H9 (cell line): Measurements from ENCODE around the gene ASTN2. TPM values are rescaled to one million over a fixed set of nuclear protein-coding genes. Genes with fewer than 3 reads are reported as not detected.
A peak's percentile ranks its signal among the peaks of the same experiment; 100 is the strongest.

Experiments
- DNase-seq: peaks from one replicate; pipeline ENCODE4 v3.0.0-alpha.2; 2017
- H2AFZ ChIP-seq: one replicate; pipeline ENCODE4 v1.6.1; 2013; ENCODE audit warnings: mild to moderate bottlenecking, low read length, control low read depth, moderate library complexity
- H2AK5ac ChIP-seq: 2 replicates; pipeline ENCODE4 v1.6.1; 2013; ENCODE audit warnings: low read length, control low read depth, mixed read lengths; ENCODE audit not compliant: insufficient read length
- H2BK120ac ChIP-seq: one replicate; pipeline ENCODE4 v1.6.1; 2013; ENCODE audit warnings: low read depth, mild to moderate bottlenecking, low read length, control low read depth, inconsistent platforms; ENCODE audit not compliant: poor library complexity, severe bottlenecking
- H2BK12ac ChIP-seq: 2 replicates; pipeline ENCODE4 v1.6.1; 2013; ENCODE audit warnings: low read length, control low read depth, mixed read lengths, low read depth; ENCODE audit not compliant: insufficient read length
- H2BK15ac ChIP-seq: 2 replicates; pipeline ENCODE4 v1.6.1; 2013; ENCODE audit warnings: low read depth, low read length, control low read depth
- H2BK20ac ChIP-seq: one replicate; pipeline ENCODE4 v1.6.1; 2013; ENCODE audit warnings: low read depth, mild to moderate bottlenecking, low read length, control low read depth, inconsistent platforms; ENCODE audit not compliant: poor library complexity, severe bottlenecking
- H2BK5ac ChIP-seq: 2 replicates; pipeline ENCODE4 v1.6.1; 2013; ENCODE audit warnings: low read length, control low read depth, mixed read lengths; ENCODE audit not compliant: insufficient read length
- H3K14ac ChIP-seq: 2 replicates; pipeline ENCODE4 v1.6.1; 2013; ENCODE audit warnings: low read length, control low read depth; ENCODE audit not compliant: insufficient read depth
- H3K18ac ChIP-seq: 2 replicates; pipeline ENCODE4 v1.6.1; 2013; ENCODE audit warnings: low read depth, mild to moderate bottlenecking, mixed read lengths, low read length, control low read depth; ENCODE audit not compliant: insufficient read length
- H3K23ac ChIP-seq: 2 replicates; pipeline ENCODE4 v1.6.1; 2013; ENCODE audit warnings: low read length, control low read depth, mixed read lengths, low read depth; ENCODE audit not compliant: insufficient read length
- H3K23me2 ChIP-seq: 2 replicates; pipeline ENCODE4 v1.6.1; 2013; ENCODE audit warnings: low read depth, mild to moderate bottlenecking, mixed read lengths, low read length, control low read depth; ENCODE audit not compliant: insufficient read length, poor library complexity, severe bottlenecking
- H3K27ac ChIP-seq: 2 replicates; pipeline ENCODE4 v1.5.1; 2013; ENCODE audit warnings: low read length, control low read depth, mixed read lengths, low read depth; ENCODE audit not compliant: insufficient read length
- H3K27me3 ChIP-seq: 2 replicates; pipeline ENCODE4 v1.6.1; 2013; ENCODE audit warnings: low read length, control low read depth, inconsistent platforms; ENCODE audit not compliant: insufficient read depth
- H3K4ac ChIP-seq: 2 replicates; pipeline ENCODE4 v1.6.1; 2013; ENCODE audit warnings: low read depth, mild to moderate bottlenecking, control low read depth, inconsistent platforms, low read length, moderate library complexity
- H3K4me1 ChIP-seq: 2 replicates; pipeline ENCODE4 v1.6.1; 2013; ENCODE audit warnings: low read length, control low read depth, inconsistent platforms; ENCODE audit not compliant: insufficient read depth
- H3K4me2 ChIP-seq: 2 replicates; pipeline ENCODE4 v1.6.1; 2013; ENCODE audit warnings: low read length, control low read depth, mixed read lengths; ENCODE audit not compliant: insufficient read length, insufficient read depth
- H3K56ac ChIP-seq: 2 replicates; pipeline ENCODE4 v1.6.1; 2013; ENCODE audit warnings: low read depth, mild to moderate bottlenecking, mixed read lengths, low read length, control low read depth; ENCODE audit not compliant: insufficient read length
- H3K79me1 ChIP-seq: 2 replicates; pipeline ENCODE4 v1.6.1; 2013; ENCODE audit warnings: low read depth, mild to moderate bottlenecking, moderate library complexity, low read length, control low read depth, inconsistent platforms; ENCODE audit not compliant: insufficient read depth, poor library complexity, severe bottlenecking
- H3K79me2 ChIP-seq: 2 replicates; pipeline ENCODE4 v1.6.1; 2013; ENCODE audit warnings: low read length, control low read depth, inconsistent platforms; ENCODE audit not compliant: insufficient read depth
- H3K9ac ChIP-seq: 2 replicates; pipeline ENCODE4 v1.6.1; 2013; ENCODE audit warnings: low read length, control low read depth, mixed read lengths; ENCODE audit not compliant: insufficient read length; ENCODE audit errors: extremely low read depth
- H3K9me3 ChIP-seq: one replicate; pipeline ENCODE4 v1.6.1; 2013; ENCODE audit warnings: low read depth, low read length, inconsistent platforms; ENCODE audit not compliant: control insufficient read depth
- H3T11ph ChIP-seq: one replicate; pipeline ENCODE4 v1.6.1; 2013; ENCODE audit warnings: mild to moderate bottlenecking, low read length, control low read depth, inconsistent platforms
- H4K20me1 ChIP-seq: one replicate; pipeline ENCODE4 v1.6.1; 2013; ENCODE audit not compliant: control insufficient read depth, insufficient read length, insufficient read depth
- H4K5ac ChIP-seq: 2 replicates; pipeline ENCODE4 v1.6.1; 2013; ENCODE audit warnings: low read depth, mild to moderate bottlenecking, mixed read lengths, low read length, control low read depth; ENCODE audit not compliant: insufficient read length
- H4K8ac ChIP-seq: replicated peaks from 2 replicates; pipeline ENCODE4 v1.6.1; 2013; ENCODE audit warnings: low read length, control low read depth, mixed read lengths, low read depth; ENCODE audit not compliant: insufficient read length
- H4K91ac ChIP-seq: 2 replicates; pipeline ENCODE4 v1.6.1; 2013; ENCODE audit warnings: low read depth, mild to moderate bottlenecking, moderate library complexity, mixed read lengths, low read length, control low read depth; ENCODE audit not compliant: insufficient read length
- H3K27ac Mint-ChIP-seq, 3 experiments: 2 replicates in 2 of 3; 3 replicates in 1 of 3; pipeline ENCODE4 v1.8.0; 2020 to 2021; ENCODE audit warnings: mixed read lengths in 3 of 3, mild to moderate bottlenecking in 1 of 3, moderate library complexity in 1 of 3
- H3K27me3 Mint-ChIP-seq: 2 replicates; pipeline ENCODE4 v1.8.0; 2021; ENCODE audit warnings: low read depth, mild to moderate bottlenecking, moderate library complexity, mixed read lengths
- H3K36me3 Mint-ChIP-seq, 3 experiments: 2 replicates in 2 of 3; 3 replicates in 1 of 3; pipeline ENCODE4 v1.8.0; 2020 to 2021; ENCODE audit warnings: low read depth in 3 of 3, mixed read lengths in 3 of 3; ENCODE audit not compliant: insufficient read depth in 1 of 3
- H3K4me1 Mint-ChIP-seq, 2 experiments: 2 replicates each; pipeline ENCODE4 v1.8.0; 2020; ENCODE audit warnings: mixed read lengths in 2 of 2
- H3K4me3 Mint-ChIP-seq, 2 experiments: 2 replicates in 1 of 2; 3 replicates in 1 of 2; pipeline ENCODE4 v1.8.0; 2020 to 2021; ENCODE audit warnings: mild to moderate bottlenecking in 2 of 2, mixed read lengths in 2 of 2, moderate library complexity in 1 of 2
- H3K9me3 Mint-ChIP-seq, 2 experiments: 2 replicates in 1 of 2; 3 replicates in 1 of 2; pipeline ENCODE4 v1.8.0; 2020; ENCODE audit warnings: mild to moderate bottlenecking in 2 of 2, mixed read lengths in 2 of 2, moderate library complexity in 1 of 2
- WGBS: extraction: QIAGEN DNeasy Blood & Tissue Kit; methylation state at CpG from one replicate; pipeline ENCODE4 v1.1.7; 2013; ENCODE audit warnings: missing lambda C conversion rate, low lambda C conversion rate, mixed read lengths; ENCODE audit not compliant: insufficient read length; ENCODE audit errors: extremely low coverage; 5-methylcytosine and 5-hydroxymethylcytosine counted together
- total RNA-seq: library from RNA; stranded (reverse); gene quantifications from 2 replicates; pipeline ENCODE4 v1.2.1, GENCODE V29; 2021
- TF ChIP-seq, protein P1 (sequence below): fragments of 200-600 bp; sonication (generic); conservative IDR thresholded peaks from 3 replicates; pipeline ENCODE4 v1.8.0; 2021; ENCODE audit warnings: antibody characterized with exemption, mild to moderate bottlenecking

Gene ASTN2
- total RNA-seq, 1 experiment from 2014 or later: 9.7 TPM

DNA sequence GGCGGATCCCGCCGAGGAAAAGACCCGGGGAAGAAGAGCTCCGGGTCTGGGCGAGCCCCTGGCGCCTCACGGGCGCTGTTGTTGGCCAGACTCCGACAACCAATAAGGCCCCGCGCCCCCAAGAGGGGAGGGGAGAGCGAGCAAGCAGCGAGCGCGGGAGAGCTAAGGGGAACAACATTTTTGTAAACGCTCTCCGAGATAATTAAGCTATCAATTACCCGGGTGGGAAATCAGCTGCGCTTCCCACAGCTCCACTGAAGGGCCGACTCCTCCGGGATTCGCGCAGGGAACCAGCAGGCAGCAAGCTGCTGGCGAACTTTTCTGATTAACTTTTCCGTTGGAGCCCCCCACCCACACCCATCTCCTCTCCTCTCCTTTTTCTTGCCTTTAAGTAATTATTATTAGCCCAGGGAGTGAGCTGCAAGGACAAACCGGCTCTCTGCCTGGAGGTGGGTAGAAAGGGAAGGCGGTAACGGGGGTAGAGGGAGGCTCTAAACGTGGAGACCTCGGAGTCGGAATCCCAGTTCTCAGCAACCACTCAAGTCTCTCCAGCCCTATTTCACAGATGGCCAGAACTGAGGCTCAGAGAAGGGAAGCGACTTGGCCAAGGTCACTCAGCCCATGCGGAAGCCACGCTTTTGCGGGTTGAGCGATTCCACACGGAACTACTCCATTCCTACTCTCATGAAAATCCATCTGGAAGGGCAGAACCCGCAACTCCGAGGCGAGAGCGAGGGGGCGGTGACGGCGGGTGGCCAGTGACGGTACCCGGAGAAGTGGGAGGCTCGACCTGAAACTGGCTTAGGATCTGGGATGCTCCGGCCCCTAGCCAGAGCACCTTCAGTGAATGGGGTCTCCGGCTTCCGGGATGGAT, 1.3 kb downstream of the ASTN2 start:
- Histone ChIP-seq H4K8ac (no peak overlapping the region), H3K23ac (no peak overlapping the region), H3K27me3 (peaks cover 46% of the 10 kb centered on the region), H4K20me1 (no peaks in the 10 kb centered on the region), H3K56ac (no peak overlapping the region), H3K9ac (no peak overlapping the region), H3T11ph (no peak overlapping the region), H3K4me2 (peak overlapping the region; percentile 73), H3K79me2 (no peaks in the 10 kb centered on the region), H2BK20ac (no peak overlapping the region), H3K4me1 (0 out of 2 replicates have a peak, but pooled peaks cover 2% of the 10 kb centered on the region), H2AK5ac (no peak overlapping the region), H3K23me2 (peaks cover 21% of the 10 kb centered on the region), H3K4ac (no peak overlapping the region), H2BK12ac (no peak overlapping the region), H4K5ac (no peak overlapping the region), H4K91ac (no peak overlapping the region), H3K18ac (no peak overlapping the region), H2BK15ac (no peak overlapping the region), H2BK5ac (no peak overlapping the region), H2BK120ac (no peak overlapping the region), H3K9me3 (no peaks in the 10 kb centered on the region), H3K27ac (no peak overlapping the region), H3K79me1 (no peaks in the 10 kb centered on the region), H3K14ac (no peak overlapping the region), H2AFZ (no peak overlapping the region)
- no peaks in the 10 kb centered on the region; a peak in 1 of 5 replicates for H3K9me3 Mint-ChIP-seq
- TF ChIP-seq, protein P1, sequence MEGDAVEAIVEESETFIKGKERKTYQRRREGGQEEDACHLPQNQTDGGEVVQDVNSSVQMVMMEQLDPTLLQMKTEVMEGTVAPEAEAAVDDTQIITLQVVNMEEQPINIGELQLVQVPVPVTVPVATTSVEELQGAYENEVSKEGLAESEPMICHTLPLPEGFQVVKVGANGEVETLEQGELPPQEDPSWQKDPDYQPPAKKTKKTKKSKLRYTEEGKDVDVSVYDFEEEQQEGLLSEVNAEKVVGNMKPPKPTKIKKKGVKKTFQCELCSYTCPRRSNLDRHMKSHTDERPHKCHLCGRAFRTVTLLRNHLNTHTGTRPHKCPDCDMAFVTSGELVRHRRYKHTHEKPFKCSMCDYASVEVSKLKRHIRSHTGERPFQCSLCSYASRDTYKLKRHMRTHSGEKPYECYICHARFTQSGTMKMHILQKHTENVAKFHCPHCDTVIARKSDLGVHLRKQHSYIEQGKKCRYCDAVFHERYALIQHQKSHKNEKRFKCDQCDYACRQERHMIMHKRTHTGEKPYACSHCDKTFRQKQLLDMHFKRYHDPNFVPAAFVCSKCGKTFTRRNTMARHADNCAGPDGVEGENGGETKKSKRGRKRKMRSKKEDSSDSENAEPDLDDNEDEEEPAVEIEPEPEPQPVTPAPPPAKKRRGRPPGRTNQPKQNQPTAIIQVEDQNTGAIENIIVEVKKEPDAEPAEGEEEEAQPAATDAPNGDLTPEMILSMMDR: peak; percentile 31; the same call in 2 of the 3 replicates
- WGBS: no CpG with 5 or more reads among the region's 51 CpGs
- H3K27ac Mint-ChIP-seq: peak overlapping the region in 1 of 3 experiments; percentile 50; a peak in 1 of 7 replicates
- peaks cover 0 to 4% (median 0%) of the 10 kb centered on the region in 3 experiments; a peak in 2 of 7 replicates for H3K36me3 Mint-ChIP-seq
- peaks cover 35% of the 10 kb centered on the region for H3K27me3 Mint-ChIP-seq
- peaks cover 14 to 21% of the 10 kb centered on the region in 2 experiments for H3K4me1 Mint-ChIP-seq
- H3K4me3 Mint-ChIP-seq: peak overlapping the region in 1 of 2 experiments; percentile 91; a peak in 4 of 5 replicates
- DNase-seq: peak; percentile 60
